ENCODE measurements around the gene GOLT1B. TPM values are rescaled to one million over a fixed set of nuclear protein-coding genes. Genes with fewer than 3 reads are reported as not detected.

GOLT1B gene
- total and polyA plus RNA-seq, 9 of the 15 experiments (the other 6 are each of a cell fraction or from before 2014, with no cell fraction given) = 9.4 to 66.1 (median 26.7) TPM

DNA sequence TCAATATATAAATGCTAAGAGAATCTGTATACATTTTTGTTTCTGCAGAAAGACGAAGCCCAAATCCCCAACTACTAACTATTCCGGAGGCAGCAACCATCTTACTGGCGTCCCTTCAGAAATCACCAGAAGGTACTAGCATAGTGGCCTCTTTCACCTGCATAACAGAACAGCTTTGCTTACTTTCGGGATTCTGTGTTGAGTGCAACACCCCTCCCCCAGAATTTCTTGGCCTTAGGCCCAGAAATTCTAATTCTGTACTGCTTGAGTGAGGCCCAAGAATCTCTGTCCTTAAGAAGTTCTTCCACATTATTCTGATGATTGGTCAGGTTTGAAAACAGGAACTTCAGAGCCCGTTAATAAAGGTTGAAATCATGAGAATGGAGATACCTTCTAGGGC is 27.4 kb downstream of the GOLT1B start (continued):
- TF ChIP-seq UBTF (IDR thresholded peaks at IDR 0.05; ENCODE audit: borderline replicate concordance in 1 of 2, low read depth in 2 of 2, low read length in 2 of 2) = no peak
- TF ChIP-seq, protein P1, sequence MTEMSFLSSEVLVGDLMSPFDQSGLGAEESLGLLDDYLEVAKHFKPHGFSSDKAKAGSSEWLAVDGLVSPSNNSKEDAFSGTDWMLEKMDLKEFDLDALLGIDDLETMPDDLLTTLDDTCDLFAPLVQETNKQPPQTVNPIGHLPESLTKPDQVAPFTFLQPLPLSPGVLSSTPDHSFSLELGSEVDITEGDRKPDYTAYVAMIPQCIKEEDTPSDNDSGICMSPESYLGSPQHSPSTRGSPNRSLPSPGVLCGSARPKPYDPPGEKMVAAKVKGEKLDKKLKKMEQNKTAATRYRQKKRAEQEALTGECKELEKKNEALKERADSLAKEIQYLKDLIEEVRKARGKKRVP (CRISPR knock-in tag; IDR thresholded peaks at IDR 0.05) = no peak
- no peak for TF ChIP-seq RBM15 (IDR thresholded peaks at IDR 0.05; ENCODE audit: insufficient read depth, low read length)
- TF ChIP-seq, protein P2, sequence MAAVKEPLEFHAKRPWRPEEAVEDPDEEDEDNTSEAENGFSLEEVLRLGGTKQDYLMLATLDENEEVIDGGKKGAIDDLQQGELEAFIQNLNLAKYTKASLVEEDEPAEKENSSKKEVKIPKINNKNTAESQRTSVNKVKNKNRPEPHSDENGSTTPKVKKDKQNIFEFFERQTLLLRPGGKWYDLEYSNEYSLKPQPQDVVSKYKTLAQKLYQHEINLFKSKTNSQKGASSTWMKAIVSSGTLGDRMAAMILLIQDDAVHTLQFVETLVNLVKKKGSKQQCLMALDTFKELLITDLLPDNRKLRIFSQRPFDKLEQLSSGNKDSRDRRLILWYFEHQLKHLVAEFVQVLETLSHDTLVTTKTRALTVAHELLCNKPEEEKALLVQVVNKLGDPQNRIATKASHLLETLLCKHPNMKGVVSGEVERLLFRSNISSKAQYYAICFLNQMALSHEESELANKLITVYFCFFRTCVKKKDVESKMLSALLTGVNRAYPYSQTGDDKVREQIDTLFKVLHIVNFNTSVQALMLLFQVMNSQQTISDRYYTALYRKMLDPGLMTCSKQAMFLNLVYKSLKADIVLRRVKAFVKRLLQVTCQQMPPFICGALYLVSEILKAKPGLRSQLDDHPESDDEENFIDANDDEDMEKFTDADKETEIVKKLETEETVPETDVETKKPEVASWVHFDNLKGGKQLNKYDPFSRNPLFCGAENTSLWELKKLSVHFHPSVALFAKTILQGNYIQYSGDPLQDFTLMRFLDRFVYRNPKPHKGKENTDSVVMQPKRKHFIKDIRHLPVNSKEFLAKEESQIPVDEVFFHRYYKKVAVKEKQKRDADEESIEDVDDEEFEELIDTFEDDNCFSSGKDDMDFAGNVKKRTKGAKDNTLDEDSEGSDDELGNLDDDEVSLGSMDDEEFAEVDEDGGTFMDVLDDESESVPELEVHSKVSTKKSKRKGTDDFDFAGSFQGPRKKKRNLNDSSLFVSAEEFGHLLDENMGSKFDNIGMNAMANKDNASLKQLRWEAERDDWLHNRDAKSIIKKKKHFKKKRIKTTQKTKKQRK (IDR thresholded peaks at IDR 0.05; ENCODE audit: borderline replicate concordance, low read depth, low read length) = no peak
- no peak for TF ChIP-seq RREB1 (CRISPR knock-in tag; IDR thresholded peaks at IDR 0.05)
- TF ChIP-seq, protein P3, sequence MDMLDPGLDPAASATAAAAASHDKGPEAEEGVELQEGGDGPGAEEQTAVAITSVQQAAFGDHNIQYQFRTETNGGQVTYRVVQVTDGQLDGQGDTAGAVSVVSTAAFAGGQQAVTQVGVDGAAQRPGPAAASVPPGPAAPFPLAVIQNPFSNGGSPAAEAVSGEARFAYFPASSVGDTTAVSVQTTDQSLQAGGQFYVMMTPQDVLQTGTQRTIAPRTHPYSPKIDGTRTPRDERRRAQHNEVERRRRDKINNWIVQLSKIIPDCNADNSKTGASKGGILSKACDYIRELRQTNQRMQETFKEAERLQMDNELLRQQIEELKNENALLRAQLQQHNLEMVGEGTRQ (CRISPR knock-in tag; IDR thresholded peaks at IDR 0.05) = no peak
- TF ChIP-seq ZNF551 (CRISPR knock-in tag; IDR thresholded peaks at IDR 0.05) = no peak

Data from K562 (cell line).